Spinal cord (tissue), 10 donors: ENCODE measurements around the gene RINL. TPM values are rescaled to one million over a fixed set of nuclear protein-coding genes. Genes with fewer than 3 reads are reported as not detected.

ENCODE experiments used
- DNase-seq, 6 donors: peaks; one replicate each; pipeline versions ENCODE4 v3.0.0 to v3.0.0-alpha.2; 2013 to 2015; ENCODE audit warnings: low spot score in 6 of 6, low read depth in 4 of 6
- H3K27ac ChIP-seq: one replicate; pipeline ENCODE4 v1.5.1; 2013; ENCODE audit warnings: low read depth, low read length, control low read depth
- H3K27me3 ChIP-seq: one replicate; pipeline ENCODE4 v1.6.1; 2013; ENCODE audit warnings: low read length; ENCODE audit not compliant: control insufficient read depth, insufficient read depth
- H3K36me3 ChIP-seq: one replicate; pipeline ENCODE4 v1.6.1; 2013; ENCODE audit warnings: low read length; ENCODE audit not compliant: control insufficient read depth, insufficient read depth
- H3K4me1 ChIP-seq: one replicate; pipeline ENCODE4 v1.6.1; 2013; ENCODE audit warnings: low read length; ENCODE audit not compliant: control insufficient read depth, insufficient read depth
- H3K4me3 ChIP-seq: one replicate; pipeline ENCODE4 v1.5.1; 2013; ENCODE audit warnings: low read depth, low read length, control low read depth
- H3K9me3 ChIP-seq: one replicate; pipeline ENCODE4 v1.6.1; 2013; ENCODE audit warnings: low read length; ENCODE audit not compliant: control insufficient read depth, insufficient read depth
- WGBS: methylation state at CpG from one replicate; pipeline ENCODE4 v1.1.5; 2013; ENCODE audit warnings: missing lambda C conversion rate; ENCODE audit not compliant: insufficient coverage; 5-methylcytosine and 5-hydroxymethylcytosine counted together
- polyA plus RNA-seq, 2 donors: library from polyadenylated mRNA; unstranded; fragments of 120-200 nt; gene quantifications; one replicate each; pipeline ENCODE4 v1.2.1, GENCODE V29; 2013; ENCODE audit not compliant: insufficient read length in 2 of 2
- total RNA-seq, 2 donors: library from RNA; depleted of rRNA in 1 of 2; stranded (reverse); fragments of 120-200 nt in 1 of 2; fragments of >200 nt in 1 of 2; gene quantifications; one replicate each; pipeline versions ENCODE4 v1.2.3 to v1.2.4, GENCODE V29; 2013 to 2014
- donor health status: healthy.

Gene RINL
- total and polyA plus RNA-seq, 4 donors, result 8.7 to 28.2 (median 17.1) TPM

DNA sequence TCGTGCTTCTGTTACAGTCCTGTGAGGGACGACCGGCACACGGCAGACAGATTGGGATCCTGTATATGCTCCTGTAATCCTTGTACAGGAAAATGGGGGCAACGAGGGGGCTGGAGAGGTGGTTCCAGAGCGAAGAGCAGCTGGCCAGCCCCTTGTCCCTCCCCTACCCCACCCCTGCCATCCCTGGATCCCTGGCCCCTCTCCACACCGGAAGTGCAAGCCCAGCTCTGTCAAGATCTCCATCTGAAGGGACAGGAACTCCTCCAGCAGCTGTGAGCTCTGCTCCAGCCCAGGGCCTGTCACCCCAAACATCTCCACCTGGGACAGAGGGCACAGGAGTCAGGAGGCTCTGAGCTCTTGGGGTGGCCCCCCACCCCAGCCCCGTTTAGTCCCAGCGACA lies 39.4 kb upstream of the RINL start:
- 96% methylated on average over 6 of the region's 9 CpGs for WGBS

DNA sequence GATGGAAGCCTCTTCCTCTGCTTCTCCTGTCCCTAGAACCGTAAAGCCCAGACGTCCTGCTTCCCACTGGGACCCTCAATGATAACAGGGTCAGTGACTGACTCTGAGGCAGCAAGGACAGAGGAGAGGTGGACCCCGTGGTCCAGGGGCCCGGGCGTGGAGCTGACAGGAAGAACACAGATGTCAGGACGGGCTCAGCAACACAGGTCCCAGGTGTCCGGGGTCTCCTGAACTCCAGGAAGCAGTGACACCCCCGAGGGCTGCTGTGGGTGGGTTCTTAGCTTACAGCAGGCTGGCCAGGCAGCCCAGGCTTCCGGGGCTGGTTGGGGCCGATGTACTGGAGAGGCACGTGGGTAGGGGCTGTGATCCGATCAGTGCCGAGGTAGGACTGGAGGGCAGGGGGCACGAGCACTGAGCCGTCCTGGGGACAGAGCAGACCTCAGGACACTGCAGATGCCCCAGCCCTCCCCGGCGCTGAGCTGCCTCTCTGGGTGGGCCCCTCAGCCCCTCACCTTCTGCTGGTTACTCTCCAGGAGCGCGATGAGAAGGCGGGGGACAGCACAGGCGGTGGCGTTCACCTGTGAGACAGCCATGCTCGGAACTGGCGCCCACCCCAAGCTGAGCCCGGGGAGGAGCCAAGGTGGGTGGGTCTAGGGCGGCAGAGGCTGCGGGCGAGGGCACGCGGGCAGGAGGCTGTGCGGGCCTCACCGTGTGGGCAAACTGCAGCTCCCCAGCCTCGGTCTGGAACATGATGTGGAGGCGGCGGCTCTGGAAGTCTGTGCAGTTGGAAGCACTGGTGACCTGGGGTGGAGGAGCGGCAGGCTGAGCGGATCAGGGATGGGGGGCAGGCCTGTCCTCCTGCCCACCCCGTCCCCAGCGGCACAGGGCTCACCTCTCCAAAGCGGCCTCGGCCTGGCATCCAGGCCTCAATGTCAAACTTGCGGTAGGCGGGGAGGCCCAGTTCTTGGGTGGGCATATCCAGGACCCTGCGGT lies 37.5 kb upstream of the RINL start:
- 95% methylated on average over 43 of the region's 44 CpGs for WGBS
- DNase-seq, result no peak
- H3K4me1 ChIP-seq, result peaks cover 16% of the 10 kb centered on the region
- no peak overlapping the region for H3K27ac ChIP-seq
- peaks cover 2% of the 10 kb centered on the region for H3K27me3 ChIP-seq
- H3K36me3 ChIP-seq, result peaks cover 42% of the 10 kb centered on the region
- H3K4me3 ChIP-seq, result no peak overlapping the region
- no peaks in the 10 kb centered on the region for H3K9me3 ChIP-seq

More for the DNA sequence above, 39.4 kb upstream of the RINL start:
- peaks cover 59% of the 10 kb centered on the region for H3K36me3 ChIP-seq
- no peak for DNase-seq
- no peaks in the 10 kb centered on the region for H3K9me3 ChIP-seq
- no peak overlapping the region for H3K4me3 ChIP-seq
- no peaks in the 10 kb centered on the region for H3K27me3 ChIP-seq
- no peak overlapping the region for H3K27ac ChIP-seq
- peaks cover 6% of the 10 kb centered on the region for H3K4me1 ChIP-seq

DNA sequence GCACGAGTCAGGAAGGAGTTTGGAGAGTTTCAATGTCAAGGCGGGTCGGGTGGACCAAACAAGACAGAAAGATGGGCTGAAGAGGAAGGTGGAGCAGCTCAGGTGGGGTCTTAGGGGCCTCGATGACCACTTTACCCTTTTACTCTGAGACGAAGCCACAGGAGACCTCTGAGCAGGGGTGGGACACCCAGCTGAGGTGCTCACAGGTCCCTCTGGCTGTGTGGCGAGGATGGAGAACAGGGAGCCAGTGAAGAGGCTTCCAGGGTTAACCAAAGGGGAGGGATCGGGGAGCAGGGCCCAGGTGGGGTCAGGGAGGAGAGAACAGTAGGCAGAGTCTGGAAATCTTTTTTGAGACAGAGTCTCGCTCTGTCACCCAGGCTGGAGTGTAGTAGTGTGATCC lies 35.9 kb upstream of the RINL start:
- no peak for DNase-seq
- peaks cover 2% of the 10 kb centered on the region for H3K27me3 ChIP-seq
- H3K27ac ChIP-seq, result no peak overlapping the region
- H3K9me3 ChIP-seq, result no peaks in the 10 kb centered on the region
- H3K4me1 ChIP-seq, result peaks cover 11% of the 10 kb centered on the region
- no peak overlapping the region for H3K4me3 ChIP-seq
- H3K36me3 ChIP-seq, result peaks cover 35% of the 10 kb centered on the region
- 93% methylated on average over 8 of the region's 8 CpGs for WGBS

DNA sequence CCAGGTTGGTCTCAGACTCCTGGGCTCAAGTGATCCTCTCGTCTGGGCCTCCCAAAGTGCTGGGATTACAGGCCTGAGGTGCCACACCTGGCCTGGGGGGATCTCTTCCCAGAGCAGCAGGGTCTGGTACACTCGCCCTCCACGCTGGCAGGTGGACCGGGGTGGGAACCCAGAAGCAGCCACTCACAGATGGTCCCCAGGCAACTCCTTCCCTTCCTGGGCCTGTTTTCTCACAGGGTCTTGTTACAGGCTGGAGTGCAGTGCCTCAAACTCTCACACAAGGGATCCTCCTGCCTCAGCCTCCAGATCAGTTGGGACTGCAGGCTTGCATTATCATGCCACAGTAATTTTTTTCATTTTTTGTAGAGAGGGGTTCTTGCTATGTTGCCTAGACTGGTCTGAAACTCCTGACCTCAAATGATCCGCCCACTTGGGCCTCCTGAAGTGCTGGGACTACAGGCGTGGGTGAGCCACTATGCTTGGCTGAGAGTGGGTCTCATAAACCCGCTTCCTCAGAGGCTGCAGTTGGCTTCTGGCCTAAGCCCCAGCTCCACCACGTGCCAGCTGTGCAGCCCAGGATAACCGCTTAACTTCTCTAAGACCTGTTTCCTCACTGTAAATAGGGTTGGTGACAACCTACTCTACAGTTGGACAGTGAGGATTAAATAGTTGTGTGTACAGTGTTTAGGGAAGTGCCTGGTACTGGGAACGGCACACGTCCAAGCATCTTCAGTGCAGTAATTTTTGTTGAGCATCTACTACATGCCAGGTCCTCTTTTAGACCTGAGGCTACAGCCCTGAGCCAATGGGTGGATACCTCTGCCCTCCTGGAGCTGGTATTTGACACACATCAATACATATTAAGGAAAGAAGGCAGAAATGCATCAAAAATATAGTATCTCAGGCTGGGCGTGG lies 34.8 kb upstream of the RINL start:
- Histone ChIP-seq H3K36me3 (peaks cover 32% of the 10 kb centered on the region), H3K27ac (no peak overlapping the region), H3K4me1 (peaks cover 11% of the 10 kb centered on the region), H3K27me3 (peaks cover 2% of the 10 kb centered on the region), H3K9me3 (no peaks in the 10 kb centered on the region), H3K4me3 (no peak overlapping the region)
- DNase-seq, result no peak
- WGBS, result 82% methylated on average over 9 of the region's 12 CpGs

DNA sequence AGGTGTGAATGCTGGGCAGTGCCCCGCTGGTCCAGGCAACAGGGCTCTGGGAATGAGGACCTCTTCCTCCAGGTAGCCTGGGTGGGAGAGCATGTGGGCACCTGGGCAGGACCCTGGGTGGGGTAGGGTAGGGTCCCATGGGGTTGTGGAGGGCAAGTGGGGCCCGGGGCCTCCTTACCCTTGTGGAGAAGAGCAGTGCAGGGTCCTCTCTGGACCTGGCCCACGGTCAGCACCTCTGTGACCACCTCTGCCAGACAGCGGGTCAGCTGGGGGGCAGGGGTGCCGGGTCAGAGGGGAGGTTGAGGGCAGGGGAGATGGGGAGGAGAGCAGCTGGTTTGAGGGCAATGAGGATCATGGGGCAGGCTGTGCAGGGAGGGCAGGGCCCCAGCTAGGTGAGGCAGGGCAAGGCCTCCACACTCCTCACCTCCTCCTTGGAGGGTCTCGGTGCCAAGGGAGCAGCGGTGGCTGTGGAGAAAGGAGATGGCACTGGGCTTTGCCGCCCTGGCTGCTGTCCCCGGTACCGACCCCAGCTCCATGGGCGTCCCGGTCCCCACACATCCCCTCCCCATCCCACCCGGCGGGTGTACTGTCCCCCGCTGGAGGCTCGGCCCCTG lies 33.4 kb upstream of the RINL start:
- Histone ChIP-seq H3K27ac (no peak overlapping the region), H3K36me3 (peaks cover 45% of the 10 kb centered on the region), H3K4me3 (no peak overlapping the region), H3K27me3 (peaks cover 2% of the 10 kb centered on the region), H3K4me1 (peaks cover 11% of the 10 kb centered on the region), H3K9me3 (no peaks in the 10 kb centered on the region)
- 42% methylated on average over 13 of the region's 16 CpGs for WGBS
- DNase-seq, result no peak

DNA sequence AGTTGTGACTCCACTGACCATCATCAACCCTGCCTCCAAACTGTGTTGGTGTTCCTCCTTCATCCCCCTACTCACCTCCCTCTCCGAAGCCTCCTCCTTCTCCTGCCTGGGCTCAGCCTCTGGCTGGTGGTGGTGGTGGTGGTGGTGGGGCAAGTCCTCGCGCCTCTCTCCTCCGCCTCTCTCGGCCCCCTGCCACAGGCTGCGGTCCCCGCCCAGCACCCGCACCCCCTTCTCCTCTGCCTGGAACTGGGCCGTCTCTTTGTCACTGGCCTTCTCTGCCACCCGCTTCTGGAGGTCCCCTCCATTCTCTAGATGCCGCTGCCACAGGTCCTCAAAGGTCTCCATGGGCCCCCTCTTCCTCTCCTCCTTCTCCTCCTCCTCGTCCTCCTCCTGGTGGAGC lies 32.4 kb upstream of the RINL start:
- no peak overlapping the region for H3K4me3 ChIP-seq
- peaks cover 44% of the 10 kb centered on the region for H3K36me3 ChIP-seq
- H3K27me3 ChIP-seq, result peaks cover 2% of the 10 kb centered on the region
- H3K9me3 ChIP-seq, result no peaks in the 10 kb centered on the region
- DNase-seq, result no peak
- 94% methylated on average over 8 of the region's 12 CpGs for WGBS
- peaks cover 11% of the 10 kb centered on the region for H3K4me1 ChIP-seq
- no peak overlapping the region for H3K27ac ChIP-seq

DNA sequence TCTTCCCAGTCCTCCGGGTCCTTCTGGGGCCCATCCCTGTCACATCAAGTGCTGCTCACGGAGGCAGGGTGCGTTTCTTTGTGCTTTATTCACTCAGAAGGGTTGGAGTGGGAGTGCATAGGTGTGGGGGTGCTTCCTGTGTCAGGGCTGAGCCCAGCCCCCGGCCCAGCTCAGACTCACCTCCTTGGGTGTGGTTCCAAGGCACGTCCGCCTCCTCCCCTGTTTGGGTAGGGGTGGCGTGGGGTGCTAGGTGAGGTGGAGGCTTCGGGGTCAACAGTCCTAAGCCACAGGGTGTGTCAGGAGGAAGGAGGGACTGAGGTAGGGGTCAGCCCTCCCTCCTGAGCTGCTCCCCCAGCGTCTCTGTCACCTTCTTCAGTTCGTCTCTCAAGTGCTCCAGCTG lies 30.8 kb upstream of the RINL start:
- DNase-seq, result no peak
- Histone ChIP-seq H3K27me3 (peaks cover 2% of the 10 kb centered on the region), H3K4me3 (no peak overlapping the region), H3K4me1 (peaks cover 11% of the 10 kb centered on the region), H3K9me3 (no peaks in the 10 kb centered on the region), H3K36me3 (peaks cover 42% of the 10 kb centered on the region), H3K27ac (no peak overlapping the region)
- WGBS, result 84% methylated on average over 5 of the region's 10 CpGs

DNA sequence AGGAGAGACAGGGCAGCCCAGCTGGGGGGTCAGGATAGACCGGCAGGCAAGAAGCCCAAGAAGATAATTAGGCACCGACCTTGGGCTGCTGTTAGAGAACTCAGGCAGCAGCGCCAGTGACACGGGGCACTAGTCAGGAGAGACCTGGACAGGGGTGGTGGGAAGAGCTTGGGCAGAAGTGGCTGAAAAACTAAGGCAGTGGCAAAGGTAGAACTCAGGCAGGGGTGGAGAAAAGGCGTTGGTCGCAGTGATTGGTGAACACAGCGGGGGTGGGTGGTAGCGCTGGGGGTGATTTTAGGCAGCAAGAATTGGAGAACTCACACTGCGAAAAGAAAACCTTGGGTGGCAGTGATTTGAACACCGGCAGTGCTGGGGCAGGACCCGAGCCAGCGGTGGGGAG lies 29.6 kb upstream of the RINL start:
- WGBS, result 94% methylated on average over 12 of the region's 12 CpGs
- H3K36me3 ChIP-seq, result peaks cover 44% of the 10 kb centered on the region

DNA sequence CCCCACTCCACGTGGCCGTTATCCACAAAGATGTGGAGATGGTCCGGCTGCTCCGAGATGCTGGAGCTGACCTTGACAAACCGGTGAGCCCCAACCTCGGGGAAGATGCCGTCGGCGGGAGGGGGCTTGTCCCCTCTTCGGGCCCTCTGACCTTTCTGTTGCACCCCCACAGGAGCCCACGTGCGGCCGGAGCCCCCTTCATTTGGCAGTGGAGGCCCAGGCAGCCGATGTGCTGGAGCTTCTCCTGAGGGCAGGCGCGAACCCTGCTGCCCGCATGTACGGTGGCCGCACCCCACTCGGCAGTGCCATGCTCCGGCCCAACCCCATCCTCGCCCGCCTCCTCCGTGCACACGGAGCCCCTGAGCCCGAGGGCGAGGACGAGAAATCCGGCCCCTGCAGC lies 29.2 kb upstream of the RINL start:
- peaks cover 2% of the 10 kb centered on the region for H3K27me3 ChIP-seq
- H3K27ac ChIP-seq, result no peak overlapping the region
- no peak for DNase-seq
- H3K9me3 ChIP-seq, result no peaks in the 10 kb centered on the region
- H3K4me1 ChIP-seq, result peaks cover 7% of the 10 kb centered on the region
- 94% methylated on average over 29 of the region's 29 CpGs for WGBS
- H3K4me3 ChIP-seq, result no peak overlapping the region
- peaks cover 44% of the 10 kb centered on the region for H3K36me3 ChIP-seq

More for the DNA sequence above, 29.6 kb upstream of the RINL start:
- H3K4me1 ChIP-seq, result peaks cover 11% of the 10 kb centered on the region
- H3K9me3 ChIP-seq, result no peaks in the 10 kb centered on the region
- H3K27ac ChIP-seq, result no peak overlapping the region
- peaks cover 2% of the 10 kb centered on the region for H3K27me3 ChIP-seq
- DNase-seq, result no peak
- no peak overlapping the region for H3K4me3 ChIP-seq
